Measurements from ENCODE around the gene TRRAP. TPM values are rescaled to one million over a fixed set of nuclear protein-coding genes. Genes with fewer than 3 reads are reported as not detected.

TRRAP gene
- total and polyA plus RNA-seq, 2 of the 4 experiments (the other 2 are of a cell fraction), result 12.5 to 18.1 TPM

DNA sequence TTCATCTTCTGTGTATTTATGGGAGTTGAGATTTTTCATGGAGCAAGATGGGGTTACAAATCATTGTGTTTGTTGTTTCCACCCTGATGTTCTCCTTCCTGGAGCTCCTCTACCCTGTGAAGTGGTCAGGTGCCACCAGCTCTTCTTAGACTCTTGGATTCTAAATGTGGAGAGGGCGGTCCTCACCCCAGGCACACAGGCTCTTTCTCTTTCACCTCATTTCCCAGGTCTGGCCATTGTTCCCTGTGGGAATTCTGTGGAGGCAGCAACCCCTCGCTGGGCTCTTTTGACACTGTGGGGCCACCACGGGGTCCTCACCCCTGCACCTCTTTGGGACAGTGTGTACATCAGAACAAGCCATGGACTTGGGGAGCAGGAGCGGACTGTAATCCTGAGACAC lies 95.9 kb downstream of the TRRAP start:
- no peak overlapping the region for H4K8ac ChIP-seq (ENCODE audit: low read depth in 2 of 2, low read length in 2 of 2)
- no peak overlapping the region for H3K9ac ChIP-seq (ENCODE audit: low read depth, low read length)
- H3K9me3 ChIP-seq (ENCODE audit: control insufficient read depth, insufficient read depth, low read length), result no peaks in the 10 kb centered on the region
- H3K27ac ChIP-seq (ENCODE audit: insufficient read depth, low read length), result no peak overlapping the region
- no peak overlapping the region for H3K18ac ChIP-seq (ENCODE audit: low read depth, low read length)
- H2BK120ac ChIP-seq (ENCODE audit: low read depth, low read length), result no peak overlapping the region
- POLR2A ChIA-PET (ENCODE audit: unreplicated experiment), result no interaction called here
- no peak overlapping the region for H3K23ac ChIP-seq (ENCODE audit: low read depth, low read length)
- no TSS peak for BruUV-seq (replicated peaks)
- no peak overlapping the region for H3K4ac ChIP-seq (ENCODE audit: low read depth, low read length)
- ATAC-seq (ENCODE audit: low read depth) (no peak), DNase-seq (no peak)
- H2AK9ac ChIP-seq (replicated peaks; ENCODE audit: low read depth, low read length, poor library complexity), result no peak overlapping the region
- no peaks in the 10 kb centered on the region for H3K4me1 ChIP-seq (ENCODE audit: control insufficient read depth, insufficient read depth, low read length)
- no peak overlapping the region for H2AFZ ChIP-seq (replicated peaks; ENCODE audit: low read length, poor library complexity)
- H3K79me1 ChIP-seq (ENCODE audit: low read depth in 1 of 2, low read length in 2 of 2), result peaks cover 0 to 2% of the 10 kb centered on the region in 2 experiments; a peak in 2 of 4 replicates
- H3K36me3 ChIP-seq (ENCODE audit: control insufficient read depth, insufficient read depth, low read length), result peaks cover 78% of the 10 kb centered on the region
- no peak overlapping the region for H2BK5ac ChIP-seq (ENCODE audit: low read depth, low read length, poor library complexity, severe bottlenecking)
- H3K14ac ChIP-seq (replicated peaks; ENCODE audit: low read depth, low read length), result no peak overlapping the region
- H2BK15ac ChIP-seq (ENCODE audit: low read depth, low read length), result no peak overlapping the region
- H4K20me1 ChIP-seq (ENCODE audit: insufficient read depth, low read length), result no peaks in the 10 kb centered on the region; the same call in 1 of the 2 replicates
- in situ Hi-C loops (cut with MboI; ENCODE audit: low sequenced_read_pairs) (no loop called here), intact Hi-C loops (cut with micrococcal nuclease) (no loop called here), dilution Hi-C loops (cut with HindIII; ENCODE audit: low sequenced_read_pairs, unreplicated experiment) (no loop called here)
- no peak overlapping the region for H3K4me2 ChIP-seq (ENCODE audit: low read depth, low read length)
- H2AK5ac ChIP-seq (ENCODE audit: low read depth, low read length), result no peak overlapping the region
- H3K27me3 ChIP-seq (ENCODE audit: control insufficient read depth, insufficient read depth, low read length), result no peaks in the 10 kb centered on the region
- H3K56ac ChIP-seq (ENCODE audit: extremely low read depth, insufficient read depth, low read length), result no peak overlapping the region
- no peak overlapping the region for H4K5ac ChIP-seq (ENCODE audit: low read depth, low read length)
- no peak overlapping the region for H4K91ac ChIP-seq (ENCODE audit: insufficient read depth, low read depth, low read length)
- no peak overlapping the region for H2BK20ac ChIP-seq (ENCODE audit: low read depth, low read length)
- no peak overlapping the region for H3K4me3 ChIP-seq (ENCODE audit: insufficient read depth, low read depth, low read length)
- no peaks in the 10 kb centered on the region; the same call in 1 of the 2 replicates for H3K9me1 ChIP-seq (ENCODE audit: insufficient read depth, low read length)
- WGBS, 2 experiments (ENCODE audit: extremely low coverage in 2 of 2, insufficient read length in 1 of 2), result no CpG with 5 or more reads among the region's 4 CpGs
- TF ChIP-seq RCOR1 (IDR thresholded peaks at IDR 0.05; ENCODE audit: insufficient replicate concordance, low read length) (no peak), SMC3 (IDR thresholded peaks at IDR 0.05; ENCODE audit: low read depth, low read length) (no peak), CHD1 (IDR thresholded peaks at IDR 0.05; ENCODE audit: low read depth, low read length) (no peak), POLR2A (IDR thresholded peaks at IDR 0.05; ENCODE audit: low read depth, low read length) (no peak), CEBPB (IDR thresholded peaks at IDR 0.05; ENCODE audit: low read depth, low read length) (no peak), MXI1 (IDR thresholded peaks at IDR 0.05; ENCODE audit: borderline replicate concordance, low read depth, low read length) (no peak), RAD21 (IDR thresholded peaks at IDR 0.05; ENCODE audit: low read length) (no peak), BHLHE40 (IDR thresholded peaks at IDR 0.05; ENCODE audit: low read depth, low read length) (no peak), CTCF (conservative IDR thresholded peaks at IDR 0.05; ENCODE audit: low read depth, low read length) (no peak), RFX5 (IDR thresholded peaks at IDR 0.05; ENCODE audit: low read depth, low read length) (no peak), NFE2L2 (IDR thresholded peaks at IDR 0.05; ENCODE audit: low read depth, low read length) (no peak), MAFK (IDR thresholded peaks at IDR 0.05; ENCODE audit: low read depth, low read length) (no peak), MAZ (IDR thresholded peaks at IDR 0.05; ENCODE audit: borderline replicate concordance, low read depth, low read length) (no peak), FOS (IDR thresholded peaks at IDR 0.05; ENCODE audit: low read depth, low read length) (no peak)
- TF ChIP-seq, protein P1, sequence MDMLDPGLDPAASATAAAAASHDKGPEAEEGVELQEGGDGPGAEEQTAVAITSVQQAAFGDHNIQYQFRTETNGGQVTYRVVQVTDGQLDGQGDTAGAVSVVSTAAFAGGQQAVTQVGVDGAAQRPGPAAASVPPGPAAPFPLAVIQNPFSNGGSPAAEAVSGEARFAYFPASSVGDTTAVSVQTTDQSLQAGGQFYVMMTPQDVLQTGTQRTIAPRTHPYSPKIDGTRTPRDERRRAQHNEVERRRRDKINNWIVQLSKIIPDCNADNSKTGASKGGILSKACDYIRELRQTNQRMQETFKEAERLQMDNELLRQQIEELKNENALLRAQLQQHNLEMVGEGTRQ (IDR thresholded peaks at IDR 0.05; ENCODE audit: low read depth, low read length), result no peak
- TF ChIP-seq, protein P2, sequence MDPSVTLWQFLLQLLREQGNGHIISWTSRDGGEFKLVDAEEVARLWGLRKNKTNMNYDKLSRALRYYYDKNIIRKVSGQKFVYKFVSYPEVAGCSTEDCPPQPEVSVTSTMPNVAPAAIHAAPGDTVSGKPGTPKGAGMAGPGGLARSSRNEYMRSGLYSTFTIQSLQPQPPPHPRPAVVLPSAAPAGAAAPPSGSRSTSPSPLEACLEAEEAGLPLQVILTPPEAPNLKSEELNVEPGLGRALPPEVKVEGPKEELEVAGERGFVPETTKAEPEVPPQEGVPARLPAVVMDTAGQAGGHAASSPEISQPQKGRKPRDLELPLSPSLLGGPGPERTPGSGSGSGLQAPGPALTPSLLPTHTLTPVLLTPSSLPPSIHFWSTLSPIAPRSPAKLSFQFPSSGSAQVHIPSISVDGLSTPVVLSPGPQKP (IDR thresholded peaks at IDR 0.05; ENCODE audit: borderline replicate concordance, low read depth, low read length), result no peak
- CTCF ChIA-PET, result no interaction called here
